Measurements from ENCODE around the gene NAGA. TPM values are rescaled to one million over a fixed set of nuclear protein-coding genes. Genes with fewer than 3 reads are reported as not detected.
"Not testable (repeated sequence)": the region's sequence is repeated elsewhere in the genome, so short reads cannot be mapped to it uniquely, and the experiment has no call there.

The NAGA gene
- total RNA-seq, 4 donors from 2014 or later: 14.9 to 24.8 (median 19.9) TPM

DNA sequence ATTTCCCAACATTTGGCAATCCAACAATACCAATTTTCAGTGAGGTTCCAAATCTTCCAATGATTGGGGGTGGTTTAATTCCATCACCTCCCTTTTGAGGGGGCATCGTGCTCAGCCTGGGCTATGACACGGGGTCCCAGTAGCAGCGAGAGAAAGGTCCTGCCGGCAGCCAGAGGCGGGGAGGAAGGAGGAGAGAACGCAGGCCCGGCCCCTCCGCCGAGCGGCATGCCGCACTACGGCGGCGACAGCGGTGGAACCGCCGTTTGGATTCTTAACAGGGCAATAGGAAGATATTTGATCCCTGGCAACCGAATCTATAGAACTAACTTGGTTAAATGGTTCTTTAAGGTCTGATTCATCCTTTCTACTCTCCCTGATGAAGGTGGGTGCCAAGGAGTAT is 38.2 kb upstream of the NAGA start:
- H3K4me1 ChIP-seq: no peaks in the 10 kb centered on the region
- TF ChIP-seq, protein P1, sequence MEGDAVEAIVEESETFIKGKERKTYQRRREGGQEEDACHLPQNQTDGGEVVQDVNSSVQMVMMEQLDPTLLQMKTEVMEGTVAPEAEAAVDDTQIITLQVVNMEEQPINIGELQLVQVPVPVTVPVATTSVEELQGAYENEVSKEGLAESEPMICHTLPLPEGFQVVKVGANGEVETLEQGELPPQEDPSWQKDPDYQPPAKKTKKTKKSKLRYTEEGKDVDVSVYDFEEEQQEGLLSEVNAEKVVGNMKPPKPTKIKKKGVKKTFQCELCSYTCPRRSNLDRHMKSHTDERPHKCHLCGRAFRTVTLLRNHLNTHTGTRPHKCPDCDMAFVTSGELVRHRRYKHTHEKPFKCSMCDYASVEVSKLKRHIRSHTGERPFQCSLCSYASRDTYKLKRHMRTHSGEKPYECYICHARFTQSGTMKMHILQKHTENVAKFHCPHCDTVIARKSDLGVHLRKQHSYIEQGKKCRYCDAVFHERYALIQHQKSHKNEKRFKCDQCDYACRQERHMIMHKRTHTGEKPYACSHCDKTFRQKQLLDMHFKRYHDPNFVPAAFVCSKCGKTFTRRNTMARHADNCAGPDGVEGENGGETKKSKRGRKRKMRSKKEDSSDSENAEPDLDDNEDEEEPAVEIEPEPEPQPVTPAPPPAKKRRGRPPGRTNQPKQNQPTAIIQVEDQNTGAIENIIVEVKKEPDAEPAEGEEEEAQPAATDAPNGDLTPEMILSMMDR (IDR thresholded peaks at IDR 0.05): no peak
- no peak for TF ChIP-seq POLR2A (IDR thresholded peaks at IDR 0.05)
- no peaks in the 10 kb centered on the region for H3K27me3 ChIP-seq
- H3K27ac ChIP-seq: no peak overlapping the region
- peaks cover 0 to 22% (median 12%) of the 10 kb centered on the region in 3 donors for H3K9me3 ChIP-seq
- no peak overlapping the region for H3K4me3 ChIP-seq
- intact Hi-C loops (cut with DNase I): no loop called here
- peaks cover 0 to 3% (median 0%) of the 10 kb centered on the region in 3 donors for H3K36me3 ChIP-seq
- no peak for DNase-seq
- 74 to 87% methylated on average over 18 of the region's 18 CpGs for WGBS, 2 donors

DNA sequence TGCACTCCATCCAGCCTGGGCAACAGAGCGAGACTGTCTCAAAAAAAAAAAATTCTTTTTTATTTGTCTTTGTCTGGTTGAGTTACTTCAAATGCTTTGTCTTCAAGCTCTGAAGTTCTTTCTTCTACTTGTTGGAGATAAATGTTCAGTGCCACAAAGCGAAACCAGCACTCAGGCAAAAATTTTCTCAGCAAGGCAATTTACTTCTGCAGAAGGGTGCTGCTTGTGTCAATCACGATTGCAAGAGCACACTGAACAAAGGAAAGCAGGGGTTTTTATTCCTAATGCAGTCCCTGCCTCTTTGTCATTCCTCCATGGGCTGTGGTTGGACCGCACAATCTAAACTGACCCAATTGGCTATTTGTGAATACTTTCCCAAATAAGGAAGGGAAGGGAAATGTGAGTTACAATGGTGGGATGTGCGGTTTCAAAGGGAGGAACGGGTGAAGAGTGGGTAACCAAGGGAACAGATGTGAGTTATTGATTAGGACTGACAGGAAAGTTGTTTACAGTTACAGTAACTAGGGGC is 33.8 kb upstream of the NAGA start:
- H3K4me1 ChIP-seq; H3K27ac ChIP-seq; H3K27me3 ChIP-seq; H3K4me3 ChIP-seq; DNase-seq; intact Hi-C loops (cut with DNase I): not testable (repeated sequence)
- peaks cover 0 to 10% (median 0%) of the 10 kb centered on the region in 3 donors for H3K36me3 ChIP-seq
- WGBS, 2 donors: 94% methylated on average over 6 of the region's 6 CpGs
- H3K9me3 ChIP-seq: peaks cover 0 to 56% (median 36%) of the 10 kb centered on the region in 3 donors

DNA sequence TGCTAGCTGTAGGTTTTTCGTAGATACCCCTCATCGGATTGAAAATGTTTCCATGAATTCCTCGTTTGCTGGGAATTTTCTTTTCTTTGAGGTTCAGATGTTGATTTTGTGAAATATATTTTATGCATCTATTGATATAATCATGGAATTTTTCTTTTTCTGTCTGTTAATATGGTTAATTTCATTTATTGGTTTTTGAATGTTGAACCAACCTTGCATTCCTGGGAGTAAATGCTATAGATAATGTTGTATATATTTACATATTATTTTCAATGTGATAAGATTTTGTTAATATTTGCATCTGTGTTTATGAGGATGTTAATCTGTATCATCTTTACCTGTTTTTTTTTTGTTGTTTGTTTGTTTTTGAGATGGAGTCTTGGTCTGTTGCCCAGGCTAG is 30.6 kb upstream of the NAGA start:
- no peak for TF ChIP-seq POLR2A (IDR thresholded peaks at IDR 0.05)
- TF ChIP-seq, protein P1 (IDR thresholded peaks at IDR 0.05): no peak
- H3K9me3 ChIP-seq: peaks cover 0 to 56% (median 40%) of the 10 kb centered on the region in 3 donors
- intact Hi-C loops (cut with DNase I): no loop called here
- no peaks in the 10 kb centered on the region for H3K4me1 ChIP-seq
- H3K27ac ChIP-seq: no peak overlapping the region
- H3K4me3 ChIP-seq: no peak overlapping the region
- peaks cover 0 to 14% (median 0%) of the 10 kb centered on the region in 3 donors for H3K36me3 ChIP-seq
- WGBS, 2 donors: 94 to 96% methylated on average over 3 of the region's 3 CpGs
- DNase-seq: no peak
- H3K27me3 ChIP-seq: no peaks in the 10 kb centered on the region

DNA sequence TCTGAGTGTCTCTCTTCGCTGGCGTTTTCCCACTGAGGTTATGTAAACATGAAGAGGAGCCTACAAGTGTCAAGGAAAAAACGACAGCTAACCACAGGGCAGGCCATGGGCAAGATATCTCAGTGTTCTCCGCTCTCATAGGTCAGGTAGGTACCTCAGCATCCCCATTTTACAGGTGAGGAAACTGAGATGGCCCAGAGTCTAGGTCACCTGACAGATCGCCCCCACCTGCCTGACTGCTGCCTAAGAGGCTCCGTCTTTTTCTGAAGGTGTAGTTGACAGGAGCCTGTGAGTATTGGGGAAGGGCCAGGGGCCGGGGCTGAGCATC is 20.8 kb upstream of the NAGA start:
- Histone ChIP-seq H3K27ac (peak overlapping the region; percentile 95 to 98 (median 98)), H3K36me3 (peaks cover 0 to 12% (median 2%) of the 10 kb centered on the region in 3 donors), H3K9me3 (no peaks in the 10 kb centered on the region), H3K4me3 (peak overlapping the region; percentile 50 to 91 (median 78)), H3K27me3 (no peaks in the 10 kb centered on the region), H3K4me1 (peaks cover 0 to 37% (median 17%) of the 10 kb centered on the region in 3 donors)
- intact Hi-C loops (cut with DNase I): loop anchor here (5.0 kb wide), 1 partner anchor 346 kb away; no protein-coding TSS in a partner anchor
- TF ChIP-seq POLR2A (IDR thresholded peaks at IDR 0.05): no peak
- TF ChIP-seq, protein P1 (IDR thresholded peaks at IDR 0.05): no peak
- WGBS, 2 donors: 18 to 34% methylated on average over 6 to 7 of the region's 7 CpGs
- DNase-seq: no peak

DNA sequence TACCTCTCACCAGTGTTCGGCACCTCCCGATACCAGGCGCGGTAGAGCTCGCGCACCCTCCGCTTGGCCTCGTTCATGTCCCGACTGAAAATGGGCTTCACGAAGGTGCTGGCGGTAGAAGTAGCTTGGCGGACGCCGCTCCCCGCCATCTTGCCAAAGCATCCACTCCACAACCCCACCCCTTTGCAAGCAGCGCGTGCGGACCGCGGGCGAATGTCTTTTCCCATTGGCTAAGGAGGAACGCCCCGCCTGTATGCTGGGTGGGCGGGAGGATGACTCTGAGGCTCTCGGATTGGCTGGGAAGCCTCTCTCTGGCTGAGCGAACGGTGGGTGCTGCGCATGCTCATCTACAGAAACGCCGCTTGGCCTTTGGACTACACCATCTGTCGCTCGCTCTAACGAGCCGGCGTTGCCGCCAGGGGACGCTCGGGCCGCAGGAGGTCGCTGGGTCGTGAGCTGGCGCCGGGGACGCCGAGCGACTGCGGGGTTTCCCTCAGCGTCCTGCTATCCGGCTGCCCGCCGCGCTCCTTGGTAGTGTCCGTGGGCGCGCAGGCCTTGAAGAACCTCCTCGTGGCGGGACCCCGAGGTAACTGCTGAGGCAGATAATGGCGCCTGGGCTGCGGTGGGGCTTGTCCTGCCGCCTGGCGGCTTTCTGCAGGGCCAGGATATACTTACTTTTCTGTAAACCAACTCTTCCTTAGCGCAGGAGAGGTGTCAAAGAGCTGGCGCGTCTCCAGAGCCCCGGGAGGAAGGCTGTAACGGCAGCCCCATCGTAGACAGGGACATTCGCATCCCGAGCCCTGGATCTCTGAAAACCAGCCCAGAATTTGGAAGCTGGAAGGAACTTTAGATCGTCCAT is 20.2 kb upstream of the NAGA start, which contains the start of gene NDUFA6:
TSS of gene NDUFA6 (minus strand) at position 177 of the 859 bp plus-strand sequence. CDS start at position 149, 28 bp downstream.
- H3K9me3 ChIP-seq: no peaks in the 10 kb centered on the region
- H3K27ac ChIP-seq: peak within 1 kb of the TSS; percentile 95 to 98 (median 98)
- peak in 3 of 4 donors; percentile 89 to 93 (median 89) for TF ChIP-seq POLR2A (IDR thresholded peaks at IDR 0.05)
- TF ChIP-seq, protein P1 (IDR thresholded peaks at IDR 0.05): peak; percentile 93 to 99 (median 97)
- 0 to 1% methylated on average over 20 to 25 of the region's 71 CpGs for WGBS, 2 donors
- intact Hi-C loops (cut with DNase I): loop anchor here (5.0 kb wide), 1 partner anchor 346 kb away; no protein-coding TSS in a partner anchor
- peak; percentile 97 for DNase-seq
- peaks cover 0 to 43% (median 17%) of the 10 kb centered on the region in 3 donors for H3K4me1 ChIP-seq
- peak within 1 kb of the TSS; percentile 74 to 91 (median 81) for H3K4me3 ChIP-seq
- H3K36me3 ChIP-seq: peaks cover under 1 to 18% (median 8%) of the 10 kb centered on the region in 3 donors
- H3K27me3 ChIP-seq: no peaks in the 10 kb centered on the region
